Measurements from ENCODE around the gene ZNF775.

The ZNF775 gene

DNA sequence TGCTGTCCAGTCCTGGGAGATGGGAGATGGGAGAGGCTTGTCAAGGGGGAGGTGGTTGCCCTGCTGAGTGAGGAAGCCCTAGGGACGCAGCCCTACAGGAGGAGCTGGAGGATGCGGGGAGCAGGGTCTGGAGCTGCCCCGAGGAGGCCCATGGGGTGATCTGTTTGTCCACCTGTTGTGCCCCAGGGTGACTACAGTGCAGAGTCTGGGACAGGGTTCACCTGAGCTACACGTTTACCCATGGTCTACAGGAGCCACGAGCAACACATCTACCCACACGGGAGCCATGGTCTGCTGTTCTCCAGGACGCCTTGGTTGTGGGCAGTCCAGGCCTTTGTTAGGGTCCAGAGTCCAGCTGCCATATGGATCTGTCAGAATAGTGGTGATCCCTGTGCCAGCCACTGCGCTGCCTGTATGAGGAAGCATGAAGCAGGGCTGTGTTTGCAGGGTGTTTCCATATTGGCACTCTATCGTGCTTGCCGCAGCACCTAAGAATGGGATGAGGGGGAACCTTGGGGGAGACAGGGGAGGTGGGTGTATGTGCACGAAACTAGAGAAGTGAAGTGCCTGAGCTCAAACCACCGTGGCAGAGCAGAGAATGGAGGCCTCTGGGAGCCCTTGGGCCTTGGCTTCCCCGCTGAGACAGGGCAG, 23.7 kb downstream of the ZNF775 start:
- DNase-seq: no peak

DNA sequence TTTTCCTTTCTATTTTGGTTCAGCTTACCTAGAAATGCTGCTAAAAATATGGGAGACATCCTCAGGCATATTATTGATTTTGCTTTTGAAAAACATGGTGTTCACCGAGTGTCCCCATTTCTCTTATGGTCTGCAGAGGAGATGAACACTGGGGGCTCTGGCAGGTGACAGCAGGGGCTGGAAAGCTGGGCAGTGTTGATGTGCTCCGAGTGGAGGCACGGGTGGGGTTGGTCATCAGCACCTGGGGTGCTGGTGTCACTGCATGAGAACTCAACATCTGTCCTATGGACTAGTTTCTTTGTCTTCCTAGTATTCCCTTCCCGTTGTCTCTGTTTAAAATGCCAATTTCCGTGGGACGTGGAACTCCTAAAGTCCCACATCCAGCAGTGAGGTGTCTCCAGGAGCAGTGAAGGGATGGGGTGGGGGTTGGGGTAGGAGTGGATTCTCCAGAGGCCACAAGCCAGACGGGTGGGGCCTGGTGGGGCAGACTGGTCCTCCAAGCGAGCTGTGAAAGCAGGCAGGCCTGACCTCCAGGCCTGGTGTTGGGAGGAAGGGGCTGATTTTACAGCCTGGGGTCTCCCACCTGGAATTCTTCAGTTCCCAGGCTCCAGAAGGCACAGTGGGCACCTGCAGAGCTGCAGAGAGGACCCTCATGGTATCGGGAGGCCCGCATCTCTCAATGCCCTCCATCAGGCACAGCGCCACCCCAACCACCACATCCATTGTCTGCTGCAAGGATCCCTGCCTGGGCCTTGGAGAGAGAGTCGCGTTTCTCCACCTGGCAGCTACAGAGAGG, 24.4 kb downstream of the ZNF775 start:
- no peak for DNase-seq

DNA sequence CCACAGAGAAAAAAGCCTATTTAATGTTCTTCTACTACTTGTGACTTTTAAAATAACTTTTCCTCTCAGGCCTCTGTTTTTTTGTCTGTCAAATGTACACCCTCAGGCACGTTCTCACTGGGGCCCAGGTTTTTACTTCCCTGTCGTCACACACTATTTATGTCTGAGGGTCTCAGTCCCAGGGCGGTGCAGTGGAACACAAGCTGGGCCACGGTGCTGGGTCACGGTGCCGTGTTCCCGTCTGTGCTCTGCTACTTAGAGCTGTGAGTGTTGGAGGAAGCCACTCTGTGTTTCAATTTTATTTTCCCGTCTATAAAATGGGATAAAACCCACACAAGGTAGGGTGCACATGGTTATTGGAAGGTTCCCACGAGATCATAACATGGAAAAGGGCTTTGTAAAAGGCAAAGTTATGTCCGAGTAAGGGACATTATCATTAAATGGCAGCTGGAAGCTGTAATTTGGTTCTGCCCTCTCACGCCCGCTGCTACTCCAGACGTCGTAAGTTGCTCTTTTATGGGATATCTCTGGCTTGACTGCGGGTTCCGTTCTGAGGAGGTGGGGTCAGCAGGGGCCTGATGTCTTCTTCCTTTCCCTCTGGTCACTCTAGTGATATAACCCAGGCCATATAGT, 25.2 kb downstream of the ZNF775 start:
- no peak for DNase-seq

DNA sequence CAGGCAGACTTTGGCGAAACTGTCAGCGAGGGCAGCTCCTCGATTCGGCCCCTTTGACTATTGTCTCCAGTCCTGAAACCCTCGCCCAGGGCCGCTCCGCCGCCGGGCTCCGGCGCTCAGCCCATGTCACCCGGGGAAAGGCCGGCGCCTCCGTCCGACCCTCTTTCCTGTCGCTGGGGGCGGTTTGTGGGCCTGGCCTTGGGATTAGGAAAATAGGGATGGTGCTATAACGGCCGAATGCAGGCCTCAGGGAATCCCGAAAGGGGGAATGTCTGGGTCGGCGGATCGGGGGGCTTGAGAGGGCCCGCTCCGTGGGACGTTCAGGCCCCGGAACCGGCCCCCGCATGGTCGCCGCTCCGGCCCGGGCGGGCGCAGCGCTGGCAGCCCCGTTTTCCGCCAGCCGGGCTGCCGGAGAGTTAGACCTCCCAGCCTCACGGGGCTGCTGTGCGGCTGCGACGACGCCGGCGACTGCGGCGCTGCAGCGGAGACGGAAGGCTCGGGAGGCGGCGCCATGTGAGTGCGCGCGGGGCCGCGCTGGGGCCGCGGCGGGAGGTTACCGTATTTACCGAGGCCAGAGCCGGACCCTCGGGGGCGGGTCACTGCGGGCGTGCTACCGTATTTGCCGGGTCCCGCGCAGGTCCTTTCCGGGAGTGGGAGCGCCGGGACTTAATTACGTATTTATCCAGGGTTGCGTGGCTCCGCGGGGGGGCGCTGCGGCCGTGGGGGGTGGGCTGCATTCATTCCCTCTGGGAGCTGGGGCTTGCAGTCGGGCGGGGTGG, 25.9 kb downstream of the ZNF775 start:
- peak; percentile 61 for DNase-seq

DNA sequence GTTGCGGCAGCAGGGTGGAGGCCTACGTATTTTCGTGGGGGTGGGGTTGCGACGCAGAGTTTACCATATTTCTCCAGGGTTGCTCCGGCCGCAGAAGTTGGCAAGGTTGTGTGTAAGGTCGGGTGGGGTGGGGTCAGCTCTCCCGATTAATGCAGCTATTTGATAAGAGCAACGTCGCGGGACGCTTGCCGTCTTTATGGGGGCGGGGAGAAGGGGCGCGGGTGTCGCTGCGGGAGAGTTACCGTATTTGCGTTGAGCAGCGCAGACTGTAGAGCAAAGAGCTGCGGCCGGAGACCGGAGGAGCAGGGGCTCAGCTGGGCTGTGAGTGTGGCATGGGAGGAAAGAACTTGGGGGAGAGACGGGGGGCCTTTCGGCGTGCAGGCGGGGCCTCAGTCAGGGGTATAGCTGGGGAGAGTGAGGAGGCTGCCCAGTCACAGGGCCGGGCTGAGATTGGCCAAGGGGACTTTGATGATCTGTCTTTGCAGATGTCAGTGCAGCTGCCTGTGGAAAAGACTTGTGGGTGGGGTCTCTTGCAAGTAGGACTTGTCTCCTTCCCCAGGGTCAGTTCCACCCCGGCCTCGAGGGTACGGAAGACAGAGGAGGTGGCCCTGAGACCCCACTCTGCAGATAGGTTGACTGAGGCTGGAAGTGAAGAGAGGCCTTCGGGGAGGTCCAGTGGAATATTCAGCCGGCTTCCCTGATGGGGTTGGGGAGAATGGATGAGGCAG, 26.6 kb downstream of the ZNF775 start:
- no peak for DNase-seq

DNA sequence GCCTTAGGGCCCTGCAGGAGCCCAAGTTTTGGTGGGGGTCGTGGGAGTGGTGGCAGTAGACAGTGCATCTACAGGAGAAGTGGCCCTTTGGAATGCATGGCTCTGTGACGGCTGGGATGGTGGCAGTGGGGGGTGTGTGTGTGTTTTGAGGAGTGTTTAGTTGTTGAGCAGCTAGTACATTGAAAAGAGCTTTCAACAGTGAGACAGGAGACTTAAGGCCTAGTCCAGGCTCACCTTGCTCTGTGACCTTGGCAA, 27.1 kb downstream of the ZNF775 start:
- no peak for DNase-seq

DNA sequence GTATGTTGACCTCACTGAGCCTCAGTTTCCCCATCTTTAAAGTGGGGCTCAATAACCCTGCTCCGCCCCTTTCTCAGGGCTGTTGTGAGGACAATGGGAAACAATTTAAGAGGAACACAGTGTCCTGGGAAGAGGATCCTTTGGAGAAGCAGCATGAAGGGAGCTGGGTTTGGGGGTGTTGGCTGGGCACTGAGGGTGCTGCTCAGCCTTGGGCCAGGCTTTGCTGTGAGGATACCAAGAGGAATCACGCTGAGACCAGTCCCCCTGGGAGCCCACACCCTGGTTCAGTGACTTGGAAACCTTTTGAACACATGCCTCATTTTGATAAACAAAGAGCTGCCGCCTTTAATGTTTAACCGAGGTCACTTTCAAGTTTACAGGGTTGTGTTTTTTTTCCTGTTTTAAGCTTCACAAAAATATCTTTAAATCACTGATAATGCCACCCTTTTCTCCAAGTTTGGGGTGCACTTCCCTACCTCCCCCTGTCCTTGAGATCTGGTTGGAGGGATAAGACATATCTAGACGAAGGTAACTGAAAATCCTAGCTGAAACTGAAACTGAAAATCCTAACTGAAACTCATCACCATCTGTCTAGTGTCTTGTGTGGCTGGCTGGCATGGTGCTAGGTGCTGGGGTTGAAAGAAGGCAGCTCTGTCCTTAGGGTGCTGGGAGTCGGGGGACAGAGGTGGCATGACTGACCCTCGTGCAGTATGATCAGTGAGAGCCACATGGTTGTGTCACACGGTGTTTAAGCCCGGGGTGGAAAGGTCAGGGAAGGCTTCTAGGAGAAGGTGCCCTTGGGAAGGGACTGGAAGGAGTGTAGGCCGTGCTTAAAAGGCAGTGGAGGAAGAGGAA, 27.7 kb downstream of the ZNF775 start:
- no peak for DNase-seq

DNA sequence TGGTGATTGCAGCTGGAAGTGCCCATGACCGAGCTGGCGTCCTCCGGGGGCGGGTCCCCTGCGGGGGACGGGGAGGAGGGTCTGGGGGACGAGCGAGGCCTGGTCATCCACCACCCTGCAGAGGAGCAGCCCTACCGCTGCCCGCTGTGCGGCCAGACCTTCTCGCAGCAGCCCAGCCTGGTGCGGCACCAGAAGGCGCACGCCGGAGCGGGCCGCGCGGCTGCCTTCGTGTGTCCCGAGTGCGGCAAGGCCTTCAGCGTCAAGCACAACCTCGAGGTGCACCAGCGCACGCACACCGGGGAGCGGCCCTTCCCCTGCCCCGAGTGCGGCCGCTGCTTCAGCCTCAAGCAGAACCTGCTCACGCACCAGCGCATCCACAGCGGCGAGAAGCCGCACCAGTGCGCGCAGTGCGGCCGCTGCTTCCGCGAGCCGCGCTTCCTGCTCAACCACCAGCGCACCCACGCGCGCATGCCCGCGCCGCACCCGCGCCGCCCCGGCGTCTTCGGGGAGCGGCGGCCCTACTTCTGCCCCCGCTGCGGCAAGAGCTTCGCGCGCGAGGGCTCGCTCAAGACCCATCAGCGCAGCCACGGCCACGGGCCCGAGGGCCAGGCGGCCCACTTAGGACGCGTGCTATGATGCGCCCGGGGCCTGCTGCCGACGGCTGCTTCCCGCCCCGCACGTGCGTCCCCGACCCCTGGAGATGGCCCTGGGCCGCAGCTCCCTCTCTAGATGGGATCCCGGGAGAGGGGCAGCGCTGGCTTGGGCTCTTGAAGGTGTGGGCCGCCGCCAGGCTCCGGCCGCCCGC, 28.7 kb downstream of the ZNF775 start:
- no peak for DNase-seq

DNA sequence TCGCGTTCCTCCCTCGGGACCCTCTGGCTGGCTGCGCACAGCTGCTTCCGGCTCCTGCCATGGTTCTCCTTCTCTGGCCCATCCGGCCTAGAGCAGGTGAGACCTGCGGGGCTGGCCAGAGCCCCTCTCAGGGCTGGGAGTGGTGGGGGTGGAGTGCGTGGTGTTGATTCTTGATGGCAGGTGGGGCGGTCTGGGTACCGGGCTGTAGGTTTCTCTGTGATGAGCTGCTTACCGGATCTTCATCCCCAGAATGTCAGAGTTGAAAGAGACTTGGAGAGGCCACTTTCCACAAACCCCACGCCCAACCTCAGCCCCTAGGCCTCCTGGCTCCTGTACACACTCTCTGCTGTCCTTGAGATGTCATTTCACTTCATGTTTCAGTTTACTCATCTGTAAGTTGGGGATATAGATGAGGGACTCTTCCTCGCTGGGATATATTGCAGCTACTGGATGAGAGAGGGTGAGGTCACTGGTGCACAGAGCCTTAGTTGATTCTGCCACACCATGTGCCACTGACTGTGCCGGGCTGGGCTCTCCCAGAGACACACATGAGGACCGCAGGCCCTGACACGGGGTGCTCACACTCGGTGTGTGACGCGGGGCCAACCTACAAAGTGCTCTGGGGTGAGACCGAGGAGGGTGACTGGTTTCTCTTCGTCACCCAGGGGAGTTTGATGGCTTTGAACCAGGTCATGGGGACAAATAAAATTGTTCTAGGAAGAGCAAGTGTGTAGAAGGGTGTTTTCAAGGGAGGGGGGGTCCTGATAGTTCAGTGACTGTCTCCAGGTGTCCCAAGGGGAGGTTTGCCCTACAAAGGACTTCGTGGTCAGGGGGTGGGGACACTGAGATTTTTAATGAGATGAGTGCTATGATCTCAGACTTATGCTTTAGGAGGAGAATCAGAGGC, 29.5 kb downstream of the ZNF775 start:
- no peak for DNase-seq

DNA sequence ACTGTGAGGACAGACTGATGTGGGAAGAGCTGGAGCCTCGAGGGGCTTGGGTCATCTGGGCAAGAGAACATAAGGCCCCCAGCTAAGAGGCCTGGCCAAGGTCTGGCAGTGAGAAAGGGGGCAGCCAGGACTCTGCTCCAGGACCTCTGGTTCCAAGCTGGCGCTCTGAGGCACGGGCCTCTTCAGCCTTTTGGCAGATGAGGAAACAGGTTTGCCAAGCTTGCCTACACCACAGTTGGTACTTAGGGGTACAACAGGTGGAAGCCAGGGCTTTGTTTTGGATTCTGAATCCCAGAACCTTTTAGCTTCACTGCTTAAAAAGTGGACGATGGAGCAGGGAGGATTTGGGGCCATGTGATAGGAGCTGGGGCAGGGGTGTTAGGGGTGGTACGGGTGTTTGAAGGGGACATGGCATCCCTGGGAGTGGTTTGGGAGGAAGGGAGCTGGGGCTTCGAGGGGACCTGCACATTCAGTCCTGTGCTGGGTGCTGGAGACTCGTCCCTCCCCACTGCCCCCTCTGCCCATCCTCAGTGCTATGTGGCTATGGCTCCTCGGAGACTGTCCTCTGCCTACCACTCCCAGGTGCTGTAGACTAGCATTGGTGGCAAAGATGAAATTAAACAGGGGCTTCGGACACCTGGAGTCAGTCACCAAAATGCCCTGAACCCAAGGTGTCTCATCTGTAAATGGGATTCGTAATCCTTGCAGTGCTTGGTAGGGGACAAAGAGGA, 30.3 kb downstream of the ZNF775 start:
- no peak for DNase-seq

DNA sequence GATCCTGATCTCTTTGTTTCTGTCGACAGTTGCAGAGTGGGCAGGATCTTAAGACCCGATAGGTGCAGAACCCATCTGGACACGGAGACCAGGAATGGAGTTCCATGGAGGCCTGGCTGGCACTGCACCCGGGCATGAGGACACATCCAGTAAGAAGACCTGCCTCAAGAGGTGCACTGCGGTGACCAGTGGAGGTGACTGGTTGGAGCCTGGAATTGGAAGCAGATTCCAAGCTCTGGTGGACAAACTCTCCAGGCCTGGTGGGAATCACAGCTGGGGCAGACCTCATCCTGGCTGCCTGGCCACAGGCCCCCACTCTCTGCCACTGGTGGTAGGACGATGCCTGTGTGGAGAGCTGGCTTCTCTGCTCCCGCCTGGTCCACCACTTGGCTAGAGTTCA, 31.0 kb downstream of the ZNF775 start:
- DNase-seq: no peak

DNA sequence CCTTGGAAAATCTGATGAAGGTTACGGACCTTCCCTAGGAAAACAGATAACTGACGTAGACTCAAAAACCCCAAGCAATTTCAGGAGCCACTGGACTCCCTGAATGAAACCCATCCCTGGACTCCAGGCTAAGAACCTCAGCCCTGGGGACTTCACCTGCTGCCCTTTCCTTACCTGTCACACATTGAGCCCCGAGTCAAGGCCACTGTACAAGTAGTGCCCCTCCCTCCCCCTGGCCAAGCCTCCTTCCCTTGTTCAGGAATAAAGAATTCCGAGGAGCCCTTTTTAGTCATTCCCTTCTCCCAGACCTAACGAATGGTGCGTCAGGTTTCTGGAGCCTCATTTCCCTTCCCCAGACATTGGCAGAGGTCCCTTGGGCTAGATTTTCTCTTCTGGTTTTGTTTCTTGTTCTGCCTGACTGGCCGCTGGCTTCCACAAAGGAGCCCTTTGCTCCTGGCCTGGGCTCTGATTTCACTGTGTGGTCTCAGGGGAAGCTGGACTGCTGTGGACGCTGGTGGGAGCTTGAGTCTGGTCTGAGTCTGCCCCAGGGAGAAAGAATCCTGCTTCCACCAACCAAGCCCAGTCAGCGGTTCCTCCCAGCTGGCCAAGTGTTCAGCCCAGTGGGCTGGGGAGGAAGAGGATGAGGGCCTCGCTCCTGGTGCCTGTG, 31.7 kb downstream of the ZNF775 start:
- no peak for DNase-seq

DNA sequence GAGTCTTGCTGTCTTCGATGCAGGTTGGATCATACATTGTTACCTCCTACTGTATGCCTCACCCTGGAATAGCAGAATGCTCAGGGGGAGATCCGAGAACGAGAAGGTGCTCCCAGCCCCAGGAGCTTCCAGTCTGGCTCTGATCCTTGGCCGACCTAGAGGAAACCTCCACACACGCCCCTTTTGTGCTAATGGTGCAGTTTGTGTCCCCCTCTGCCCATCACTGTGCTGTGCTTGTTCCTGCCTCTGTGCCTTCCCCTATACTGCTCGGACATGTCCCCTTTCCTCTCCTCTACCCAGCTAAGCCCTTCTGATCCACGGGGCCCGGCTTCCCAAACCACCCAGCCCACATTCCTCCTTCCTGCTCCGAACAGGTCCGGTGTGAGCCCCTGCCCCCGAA, 32.5 kb downstream of the ZNF775 start:
- DNase-seq: no peak

DNA sequence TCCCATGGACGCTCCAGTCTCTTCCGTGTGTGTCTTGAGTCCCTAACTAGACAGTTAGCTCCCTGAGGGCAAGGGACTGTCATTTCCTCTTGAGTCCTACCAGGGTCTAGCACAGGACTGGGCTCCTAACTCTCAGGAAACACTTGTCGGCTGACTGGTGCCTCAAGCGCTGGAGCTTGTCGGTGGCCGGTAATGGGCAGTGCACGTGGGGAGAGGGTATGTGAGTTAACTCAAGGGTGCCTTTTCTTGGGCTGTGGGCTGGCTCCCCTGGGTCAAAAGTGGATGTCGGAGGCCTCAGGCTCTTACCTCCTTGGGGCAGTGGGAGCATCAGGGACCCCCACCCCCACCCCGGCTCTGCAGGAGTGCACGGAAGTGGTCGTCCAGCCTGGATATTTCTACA, 32.9 kb downstream of the ZNF775 start:
- no peak for DNase-seq

DNA sequence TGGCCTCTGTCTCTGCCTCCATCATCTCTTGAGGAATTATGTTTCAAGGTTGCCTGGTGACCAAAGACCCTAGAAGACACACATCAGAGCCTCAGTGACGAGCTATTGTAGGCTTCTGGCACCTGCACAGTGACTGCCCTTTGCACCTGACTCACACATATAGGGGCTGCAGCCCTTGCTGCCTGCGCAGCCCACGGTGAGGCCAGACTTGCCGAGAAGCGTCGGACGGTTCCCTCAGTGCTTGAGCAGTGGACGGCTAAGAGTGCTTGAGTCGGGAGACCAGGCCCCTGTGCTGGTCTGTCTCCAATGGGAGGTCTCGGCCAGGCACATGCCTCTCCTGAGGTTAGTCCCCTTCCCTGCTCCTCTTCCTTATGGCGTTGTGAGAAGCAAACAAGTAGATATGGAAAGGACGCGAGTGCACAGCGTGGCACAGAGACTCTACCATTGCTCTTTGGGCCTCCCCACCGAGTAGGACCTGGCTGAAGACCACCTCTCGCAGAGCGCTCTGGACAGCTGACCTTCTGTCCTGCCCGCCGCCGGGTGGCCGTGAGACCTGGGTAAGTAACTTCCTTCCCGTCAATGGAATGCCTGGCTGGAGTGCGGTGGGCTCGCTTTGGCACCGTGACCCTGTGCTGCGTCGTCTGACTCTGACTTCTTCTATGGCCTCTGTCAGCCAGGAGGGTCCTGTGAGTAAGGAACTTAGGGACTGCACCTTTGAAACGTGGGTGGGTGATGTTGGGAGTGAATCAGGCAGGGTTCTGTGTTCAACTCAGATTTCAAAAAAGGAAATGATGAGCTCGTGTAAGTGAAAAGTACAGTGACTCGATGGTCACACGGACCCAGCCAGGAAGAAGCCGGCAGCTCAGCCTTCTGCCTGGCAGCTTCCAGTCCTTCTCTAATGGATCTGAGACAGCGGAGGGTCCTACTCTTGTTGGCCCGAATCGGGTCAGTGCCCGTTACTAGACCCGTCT, 33.7 kb downstream of the ZNF775 start:
- no peak for DNase-seq

DNA sequence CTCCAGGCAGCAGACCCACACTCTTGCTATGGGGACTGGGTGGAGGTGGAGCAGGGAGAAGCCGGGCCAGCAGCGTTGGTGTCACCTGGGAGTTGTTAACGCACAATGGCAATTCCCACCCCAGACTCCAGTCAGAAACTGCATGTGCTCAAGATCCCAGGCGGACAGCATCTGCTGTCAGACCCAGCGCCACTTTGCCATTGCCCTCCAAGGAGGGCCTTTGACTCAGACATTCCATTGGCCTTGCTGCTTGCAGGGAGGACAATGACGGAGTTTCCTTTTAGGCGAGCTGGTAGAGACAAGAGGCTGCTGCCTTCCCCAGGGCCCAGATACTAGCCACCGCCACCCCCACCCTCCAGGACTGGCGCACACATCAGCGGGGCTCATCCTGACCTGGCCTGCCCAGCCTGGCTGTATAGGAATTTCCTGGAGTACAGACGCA, 34.5 kb downstream of the ZNF775 start:
- no peak for DNase-seq

Measured in T-helper 9 cell (primary cell).